Thyroid gland (tissue), 4 donors: ENCODE results near the gene GNB2.

ENCODE experiments used
- POLR2A ChIP-seq, 2 donors: fragments of 450-650 bp; IDR thresholded peaks; one replicate each; pipeline ENCODE4 v1.6.1; 2017; ENCODE audit warnings: antibody characterized with exemption in 2 of 2, mild to moderate bottlenecking in 2 of 2, moderate library complexity in 1 of 2
- TF ChIP-seq, protein P1 (sequence below), 6 experiments: fragments of 200-600 bp in 3 of 6; fragments of 450-650 bp in 3 of 6; sonication (generic) in 3 of 6; IDR thresholded peaks; one replicate each; pipeline ENCODE4 v1.5.1; 2016 to 2019; ENCODE audit warnings: antibody characterized with exemption in 6 of 6, mild to moderate bottlenecking in 2 of 6, inconsistent platforms in 1 of 6, moderate library complexity in 1 of 6

DNA sequence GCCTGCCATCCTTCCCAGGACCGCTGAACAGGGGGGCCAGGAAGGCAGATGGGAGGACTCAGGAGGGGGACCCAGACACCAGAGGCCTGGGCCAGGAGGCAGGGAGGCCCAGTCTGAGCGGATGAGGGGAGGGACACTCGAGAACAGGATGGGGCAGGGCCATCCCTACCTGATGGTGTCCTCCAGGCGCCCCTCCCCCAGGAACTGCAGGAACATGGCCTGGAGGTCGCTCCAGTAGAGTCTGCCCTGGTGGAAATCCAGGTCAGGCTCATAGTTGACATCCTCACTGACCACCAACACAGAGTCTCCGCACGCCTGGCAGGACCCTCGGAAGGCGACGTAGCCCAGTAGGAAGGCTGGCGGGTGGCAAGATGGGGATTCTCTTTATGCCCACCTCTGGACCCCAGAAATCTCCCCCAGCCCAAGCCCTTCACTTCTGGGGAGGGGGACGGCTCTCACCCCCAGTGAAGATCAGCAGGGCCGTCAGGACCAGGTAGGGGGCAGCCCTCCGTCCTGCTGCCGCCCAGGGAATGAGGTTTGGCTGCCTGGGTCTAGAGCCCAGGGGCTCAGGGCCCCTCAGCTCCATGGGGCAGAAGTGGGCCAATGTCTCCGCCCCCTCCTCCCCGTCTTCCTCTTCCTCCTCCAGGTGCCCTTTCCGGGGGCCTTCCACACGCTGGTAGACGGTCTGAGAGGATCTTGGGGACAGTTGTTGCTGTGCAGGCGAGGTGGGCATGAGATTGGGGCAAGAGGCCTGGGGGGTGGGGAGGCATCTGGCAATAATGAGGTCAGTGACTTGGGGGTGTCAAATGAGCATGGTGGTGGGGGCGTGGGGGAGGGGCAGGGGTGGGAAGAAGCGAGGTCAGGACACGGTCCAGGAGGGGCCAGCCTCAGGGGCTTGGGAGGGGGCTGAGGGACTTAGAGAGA is 32.8 kb upstream of the GNB2 start:
- TF ChIP-seq, protein P1, sequence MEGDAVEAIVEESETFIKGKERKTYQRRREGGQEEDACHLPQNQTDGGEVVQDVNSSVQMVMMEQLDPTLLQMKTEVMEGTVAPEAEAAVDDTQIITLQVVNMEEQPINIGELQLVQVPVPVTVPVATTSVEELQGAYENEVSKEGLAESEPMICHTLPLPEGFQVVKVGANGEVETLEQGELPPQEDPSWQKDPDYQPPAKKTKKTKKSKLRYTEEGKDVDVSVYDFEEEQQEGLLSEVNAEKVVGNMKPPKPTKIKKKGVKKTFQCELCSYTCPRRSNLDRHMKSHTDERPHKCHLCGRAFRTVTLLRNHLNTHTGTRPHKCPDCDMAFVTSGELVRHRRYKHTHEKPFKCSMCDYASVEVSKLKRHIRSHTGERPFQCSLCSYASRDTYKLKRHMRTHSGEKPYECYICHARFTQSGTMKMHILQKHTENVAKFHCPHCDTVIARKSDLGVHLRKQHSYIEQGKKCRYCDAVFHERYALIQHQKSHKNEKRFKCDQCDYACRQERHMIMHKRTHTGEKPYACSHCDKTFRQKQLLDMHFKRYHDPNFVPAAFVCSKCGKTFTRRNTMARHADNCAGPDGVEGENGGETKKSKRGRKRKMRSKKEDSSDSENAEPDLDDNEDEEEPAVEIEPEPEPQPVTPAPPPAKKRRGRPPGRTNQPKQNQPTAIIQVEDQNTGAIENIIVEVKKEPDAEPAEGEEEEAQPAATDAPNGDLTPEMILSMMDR (IDR thresholded peaks at IDR 0.05): no peak
- no peak for TF ChIP-seq POLR2A (IDR thresholded peaks at IDR 0.05)
